SH-SY5Y (cell line): ENCODE results near the gene WDR19.

ENCODE experiments used
- GATA2 ChIP-seq: IDR thresholded peaks from 2 replicates; pipeline ENCODE4 v1.6.1; 2011; ENCODE audit warnings: mild to moderate bottlenecking, low read depth, low read length
- GATA3 ChIP-seq: IDR thresholded peaks from 2 replicates; pipeline ENCODE4 v1.6.1; 2011; ENCODE audit warnings: low read depth, mild to moderate bottlenecking, low read length, moderate library complexity

DNA sequence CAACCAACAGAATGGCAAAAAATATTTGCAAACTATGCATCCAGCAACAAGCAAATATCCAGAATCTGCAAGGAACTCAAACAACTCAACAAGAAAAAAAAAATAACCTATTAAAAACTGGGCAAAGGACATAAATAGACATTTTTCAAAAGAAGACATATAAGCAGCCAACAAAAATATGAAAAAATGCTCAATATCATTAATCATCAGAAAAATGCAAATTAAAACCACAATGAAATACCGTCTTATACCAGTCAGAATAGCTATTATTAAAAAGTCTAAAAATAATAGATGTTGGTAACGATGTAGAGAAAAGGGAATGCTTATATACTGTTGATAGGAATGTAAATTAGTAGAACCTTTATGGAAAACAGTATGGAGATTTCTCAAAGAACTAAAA is 53.4 kb downstream of the WDR19 start:
- TF ChIP-seq GATA3, result no peak
- no peak for TF ChIP-seq GATA2
